IMR-90 (cell line): ENCODE measurements around the gene ESRP2. TPM values are rescaled to one million over a fixed set of nuclear protein-coding genes. Genes with fewer than 3 reads are reported as not detected.
A peak's percentile ranks its signal among the peaks of the same experiment; 100 is the strongest.

ENCODE experiments used
- ATAC-seq: fragments of 200-7000 bp; cut with Tn5 transposase; 2 replicates; pipeline ENCODE4 v1.9.1; 2020; ENCODE audit warnings: low read depth, mild to moderate bottlenecking, moderate library complexity
- BruUV-seq: library from RNA; stranded (reverse); fragments of 400-500 nt; replicated peaks from 2 replicates; lab custom pipeline; 2021; lab: Mats Ljungman, UMichigan
- CTCF ChIA-PET: fragments of 300-600 bp; formaldehyde crosslinking; extraction: SDS; loops from one replicate; lab custom pipeline; 2021; ENCODE audit warnings: antibody characterized with exemption; lab: Yijun Ruan, JAX
- POLR2A ChIA-PET: fragments of 300-600 bp; sonication (Branson Sonifier 250); formaldehyde crosslinking; loops from one replicate; lab custom pipeline; 2022; ENCODE audit warnings: antibody characterized with exemption; ENCODE audit not compliant: unreplicated experiment; lab: Charles Lee
- DNase-seq: peaks from one replicate; pipeline ENCODE4 v3.0.0; 2013
- H2AFZ ChIP-seq: replicated peaks from 2 replicates; pipeline ENCODE3; 2013; ENCODE audit warnings: low read length, mild to moderate bottlenecking; ENCODE audit not compliant: poor library complexity
- H2AK5ac ChIP-seq: 2 replicates; pipeline ENCODE4 v1.6.1; 2013; ENCODE audit warnings: low read depth, low read length, inconsistent platforms
- H2AK9ac ChIP-seq: replicated peaks from 2 replicates; pipeline ENCODE3; 2013; ENCODE audit warnings: mild to moderate bottlenecking, low read depth, low read length, moderate library complexity; ENCODE audit not compliant: poor library complexity
- H2BK120ac ChIP-seq: 2 replicates; pipeline ENCODE4 v1.6.1; 2013; ENCODE audit warnings: low read depth, low read length, inconsistent platforms
- H2BK15ac ChIP-seq: 3 replicates; pipeline ENCODE4 v1.6.1; 2013; ENCODE audit warnings: low read depth, low read length, inconsistent platforms
- H2BK20ac ChIP-seq: 2 replicates; pipeline ENCODE4 v1.6.1; 2013; ENCODE audit warnings: low read depth, mild to moderate bottlenecking, inconsistent platforms, low read length, moderate library complexity
- H2BK5ac ChIP-seq: 2 replicates; pipeline ENCODE4 v1.6.1; 2013; ENCODE audit warnings: mild to moderate bottlenecking, low read depth, low read length, inconsistent platforms; ENCODE audit not compliant: poor library complexity, severe bottlenecking
- H3K14ac ChIP-seq: replicated peaks from 2 replicates; pipeline ENCODE4 v1.6.1; 2013; ENCODE audit warnings: low read depth, low read length, inconsistent platforms
- H3K18ac ChIP-seq: 2 replicates; pipeline ENCODE4 v1.6.1; 2013; ENCODE audit warnings: low read depth, low read length, control low read depth
- H3K23ac ChIP-seq: 2 replicates; pipeline ENCODE4 v1.6.1; 2013; ENCODE audit warnings: low read depth, low read length, inconsistent platforms
- H3K27ac ChIP-seq: 2 replicates; pipeline ENCODE4 v1.5.1; 2013; ENCODE audit warnings: mild to moderate bottlenecking, control low read depth, low read length; ENCODE audit not compliant: insufficient read depth
- H3K27me3 ChIP-seq: 2 replicates; pipeline ENCODE4 v1.6.1; 2013; ENCODE audit warnings: low read length; ENCODE audit not compliant: control insufficient read depth, insufficient read depth
- H3K36me3 ChIP-seq: 2 replicates; pipeline ENCODE4 v1.6.1; 2013; ENCODE audit warnings: low read length, mixed read lengths; ENCODE audit not compliant: control insufficient read depth, insufficient read depth
- H3K4ac ChIP-seq: 2 replicates; pipeline ENCODE4 v1.6.1; 2013; ENCODE audit warnings: low read depth, low read length, inconsistent platforms
- H3K4me1 ChIP-seq: 2 replicates; pipeline ENCODE4 v1.6.1; 2013; ENCODE audit warnings: low read length, mixed read lengths; ENCODE audit not compliant: control insufficient read depth, insufficient read depth
- H3K4me2 ChIP-seq: 2 replicates; pipeline ENCODE4 v1.6.1; 2013; ENCODE audit warnings: low read depth, mild to moderate bottlenecking, control low read depth, low read length, moderate library complexity
- H3K4me3 ChIP-seq: 2 replicates; pipeline ENCODE4 v1.5.1; 2013; ENCODE audit warnings: low read depth, mild to moderate bottlenecking, control low read depth, low read length, moderate library complexity; ENCODE audit not compliant: insufficient read depth
- H3K56ac ChIP-seq: 2 replicates; pipeline ENCODE4 v1.6.1; 2013; ENCODE audit warnings: low read length, inconsistent platforms; ENCODE audit not compliant: insufficient read depth; ENCODE audit errors: extremely low read depth
- H3K79me1 ChIP-seq, 2 experiments: 2 replicates each; pipeline ENCODE4 v1.6.1; 2013; ENCODE audit warnings: low read length in 2 of 2, inconsistent platforms in 1 of 2, low read depth in 1 of 2
- H3K9ac ChIP-seq: 2 replicates; pipeline ENCODE4 v1.6.1; 2013; ENCODE audit warnings: low read depth, low read length, control low read depth
- H3K9me1 ChIP-seq: 2 replicates; pipeline ENCODE4 v1.6.1; 2013; ENCODE audit warnings: low read length, inconsistent platforms; ENCODE audit not compliant: insufficient read depth
- H3K9me3 ChIP-seq: 2 replicates; pipeline ENCODE4 v1.6.1; 2013; ENCODE audit warnings: low read length; ENCODE audit not compliant: control insufficient read depth, insufficient read depth
- H4K20me1 ChIP-seq: 2 replicates; pipeline ENCODE4 v1.6.1; 2013; ENCODE audit warnings: low read length, inconsistent platforms; ENCODE audit not compliant: insufficient read depth
- H4K5ac ChIP-seq: 2 replicates; pipeline ENCODE4 v1.6.1; 2013; ENCODE audit warnings: mild to moderate bottlenecking, low read depth, low read length, control low read depth
- H4K8ac ChIP-seq, 2 experiments: 2 replicates each; pipeline ENCODE4 v1.6.1; 2013; ENCODE audit warnings: low read depth in 2 of 2, low read length in 2 of 2, control low read depth in 1 of 2, inconsistent platforms in 1 of 2
- H4K91ac ChIP-seq: 2 replicates; pipeline ENCODE4 v1.6.1; 2013; ENCODE audit warnings: low read depth, low read length, inconsistent platforms; ENCODE audit not compliant: insufficient read depth
- CEBPB ChIP-seq: IDR thresholded peaks from 2 replicates; pipeline ENCODE4 v1.6.1; 2012; ENCODE audit warnings: low read depth, low read length, improper control_type of control experiment
- RCOR1 ChIP-seq: IDR thresholded peaks from 2 replicates; pipeline ENCODE4 v1.6.1; 2012; ENCODE audit warnings: mild to moderate bottlenecking, low read length, improper control_type of control experiment; ENCODE audit not compliant: insufficient replicate concordance
- WGBS, 2 experiments: methylation state at CpG; one replicate each; pipeline versions ENCODE4 v1.1.5 to v1.1.7; 2013; ENCODE audit warnings: missing lambda C conversion rate in 2 of 2; ENCODE audit not compliant: insufficient read length in 1 of 2; ENCODE audit errors: extremely low coverage in 2 of 2; 5-methylcytosine and 5-hydroxymethylcytosine counted together
- dilution Hi-C: fragments of 300-500 bp; cut with HindIII; formaldehyde crosslinking; loops from one replicate; pipeline ENCODE4 v1.14.3; 2018; ENCODE audit warnings: low sequenced_read_pairs; ENCODE audit not compliant: unreplicated experiment
- in situ Hi-C: fragments of 300-500 bp; cut with MboI; formaldehyde crosslinking; loops from 3 replicates; pipeline ENCODE4 v1.14.3; 2019; ENCODE audit warnings: low sequenced_read_pairs, inconsistent platforms, mixed read lengths
- intact Hi-C: fragments of 100-400 bp; cut with micrococcal nuclease; formaldehyde crosslinking; loops from 2 replicates; pipeline ENCODE4 v1.10.0; 2022
- polyA plus RNA-seq, 3 experiments: library from polyadenylated mRNA; depleted of rRNA; stranded (reverse); fragments of >200 nt; gene quantifications; 2 replicates each; pipeline ENCODE4 v1.2.3, GENCODE V29; 2012; ENCODE audit warnings: low replicate concordance in 1 of 3
- total RNA-seq: library from RNA; depleted of rRNA; stranded (reverse); fragments of >200 nt; gene quantifications from 2 replicates; pipeline ENCODE4 v1.2.3, GENCODE V29; 2012

Gene ESRP2
- total and polyA plus RNA-seq, 2 of the 4 experiments (the other 2 are of a cell fraction): 0.07 TPM; not detected in 1

- Histone ChIP-seq H2BK120ac (no peak overlapping the region), H4K5ac (no peak overlapping the region), H2AK5ac (no peak overlapping the region), H3K79me1 (peaks cover 2 to 13% of the 10 kb centered on the region in 2 experiments; a peak in 2 of 4 replicates), H3K9ac (no peak overlapping the region), H3K36me3 (peaks cover 2% of the 10 kb centered on the region; the same call in 1 of the 2 replicates), H3K56ac (no peak overlapping the region), H2BK15ac (no peak overlapping the region), H2BK5ac (no peak overlapping the region), H3K27ac (no peak overlapping the region), H3K18ac (no peak overlapping the region), H3K27me3 (no peaks in the 10 kb centered on the region), H3K4me3 (no peak overlapping the region), H3K9me3 (no peaks in the 10 kb centered on the region), H3K4me2 (no peak overlapping the region), H4K91ac (no peak overlapping the region), H4K20me1 (0 out of 2 replicates have a peak, but pooled peaks cover 3% of the 10 kb centered on the region), H3K4ac (no peak overlapping the region), H2AK9ac (peak overlapping the region; percentile 79), H3K4me1 (peaks cover 10% of the 10 kb centered on the region), H3K14ac (no peak overlapping the region), H3K23ac (no peak overlapping the region), H2AFZ (no peak overlapping the region), H3K9me1 (peaks cover 8% of the 10 kb centered on the region), H2BK20ac (no peak overlapping the region), H4K8ac (no peak overlapping the region)
- TF ChIP-seq RCOR1: no peak
- TF ChIP-seq CEBPB: peak; percentile 30; the same call in 1 of the 2 replicates
- POLR2A ChIA-PET: no interaction called here
- in situ Hi-C loops (no loop called here), intact Hi-C loops (no loop called here), dilution Hi-C loops (no loop called here)
- no TSS peak for BruUV-seq
- CTCF ChIA-PET: no interaction called here
- no CpG with 5 or more reads among the region's 8 CpGs for WGBS, 2 experiments
- ATAC-seq (no peak), DNase-seq (no peak)
Measured at GRCh38 chr16:68233835-68234187, 2.1 kb downstream of the ESRP2 start.
